Uterus (tissue), 2 donors: ENCODE results near the gene HECW1.
"Not testable (repeated sequence)": the region's sequence is repeated elsewhere in the genome, so short reads cannot be mapped to it uniquely, and the experiment has no call there.

Source experiments
- CTCF ChIP-seq, 4 experiments: fragments of 200-600 bp in 2 of 4; fragments of 450-650 bp in 2 of 4; sonication (generic) in 2 of 4; IDR thresholded peaks; one replicate each; pipeline ENCODE4 v1.5.1; 2016 to 2019; ENCODE audit warnings: antibody characterized with exemption in 4 of 4, mild to moderate bottlenecking in 2 of 4, moderate library complexity in 1 of 4
- POLR2A ChIP-seq, 2 donors: fragments of 450-650 bp; IDR thresholded peaks; one replicate each; pipeline ENCODE4 v1.6.1; 2016; ENCODE audit warnings: antibody characterized with exemption in 2 of 2, mild to moderate bottlenecking in 1 of 2, moderate library complexity in 1 of 2

- TF ChIP-seq CTCF, POLR2A (IDR thresholded peaks at IDR 0.05): not testable (repeated sequence)
These were observed 472.3 kb downstream of the HECW1 start for GRCh38 chr7:43584733-43585132.
